NCI-H82 treated with DMSO at 0.1 percent for 48 hours (cell line): ENCODE results near the gene TJP3.
"Not testable (repeated sequence)": the region's sequence is repeated elsewhere in the genome, so short reads cannot be mapped to it uniquely, and the experiment has no call there.

Experiments
- DNase-seq: peaks from one replicate; lab custom pipeline; 2025; ENCODE audit not compliant: unreplicated experiment; lab: John Stamatoyannopoulos, UW

The TJP3 gene, protein sequence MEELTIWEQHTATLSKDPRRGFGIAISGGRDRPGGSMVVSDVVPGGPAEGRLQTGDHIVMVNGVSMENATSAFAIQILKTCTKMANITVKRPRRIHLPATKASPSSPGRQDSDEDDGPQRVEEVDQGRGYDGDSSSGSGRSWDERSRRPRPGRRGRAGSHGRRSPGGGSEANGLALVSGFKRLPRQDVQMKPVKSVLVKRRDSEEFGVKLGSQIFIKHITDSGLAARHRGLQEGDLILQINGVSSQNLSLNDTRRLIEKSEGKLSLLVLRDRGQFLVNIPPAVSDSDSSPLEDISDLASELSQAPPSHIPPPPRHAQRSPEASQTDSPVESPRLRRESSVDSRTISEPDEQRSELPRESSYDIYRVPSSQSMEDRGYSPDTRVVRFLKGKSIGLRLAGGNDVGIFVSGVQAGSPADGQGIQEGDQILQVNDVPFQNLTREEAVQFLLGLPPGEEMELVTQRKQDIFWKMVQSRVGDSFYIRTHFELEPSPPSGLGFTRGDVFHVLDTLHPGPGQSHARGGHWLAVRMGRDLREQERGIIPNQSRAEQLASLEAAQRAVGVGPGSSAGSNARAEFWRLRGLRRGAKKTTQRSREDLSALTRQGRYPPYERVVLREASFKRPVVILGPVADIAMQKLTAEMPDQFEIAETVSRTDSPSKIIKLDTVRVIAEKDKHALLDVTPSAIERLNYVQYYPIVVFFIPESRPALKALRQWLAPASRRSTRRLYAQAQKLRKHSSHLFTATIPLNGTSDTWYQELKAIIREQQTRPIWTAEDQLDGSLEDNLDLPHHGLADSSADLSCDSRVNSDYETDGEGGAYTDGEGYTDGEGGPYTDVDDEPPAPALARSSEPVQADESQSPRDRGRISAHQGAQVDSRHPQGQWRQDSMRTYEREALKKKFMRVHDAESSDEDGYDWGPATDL

DNA sequence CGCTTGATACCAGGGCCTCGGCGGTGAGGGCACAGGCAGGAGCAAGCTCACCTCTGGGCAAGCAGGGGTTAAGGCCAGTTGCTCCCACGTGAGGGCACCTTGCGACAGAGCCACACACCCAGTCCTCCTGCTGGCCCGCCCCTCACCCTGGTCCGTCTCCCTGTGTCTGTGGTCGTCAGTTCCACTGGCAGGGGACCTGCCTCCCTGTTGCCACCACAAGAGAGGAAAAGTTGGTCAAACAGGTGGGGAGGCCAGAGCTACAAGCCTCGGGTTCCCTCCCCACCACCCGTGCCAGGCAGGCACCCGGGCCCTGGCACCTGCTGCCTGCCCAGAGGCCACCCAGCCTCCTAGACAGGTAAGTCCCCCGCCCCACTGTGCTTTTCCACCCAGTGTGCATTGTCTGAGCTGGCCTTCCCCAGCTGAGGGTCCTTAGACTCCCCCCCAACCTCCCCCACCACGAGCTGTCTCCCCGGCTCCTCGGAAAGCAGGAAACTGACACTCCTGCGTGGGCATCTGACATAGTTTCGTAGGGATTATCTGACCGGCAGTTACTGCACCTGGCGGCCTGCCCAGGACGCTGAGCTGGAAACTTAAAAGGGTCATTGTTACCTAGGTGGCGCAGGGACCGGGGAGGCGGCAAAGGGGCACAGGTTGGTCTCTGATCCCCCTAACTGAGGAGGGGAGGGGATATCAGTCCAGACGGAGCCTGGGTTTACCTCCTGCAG lies at the start of gene TJP3:
TJP3 (plus strand) TSS at position 178 of the 725 bp plus-strand sequence. CDS start 20,049 bp downstream, outside the sequence.
- DNase-seq = no peak

DNA sequence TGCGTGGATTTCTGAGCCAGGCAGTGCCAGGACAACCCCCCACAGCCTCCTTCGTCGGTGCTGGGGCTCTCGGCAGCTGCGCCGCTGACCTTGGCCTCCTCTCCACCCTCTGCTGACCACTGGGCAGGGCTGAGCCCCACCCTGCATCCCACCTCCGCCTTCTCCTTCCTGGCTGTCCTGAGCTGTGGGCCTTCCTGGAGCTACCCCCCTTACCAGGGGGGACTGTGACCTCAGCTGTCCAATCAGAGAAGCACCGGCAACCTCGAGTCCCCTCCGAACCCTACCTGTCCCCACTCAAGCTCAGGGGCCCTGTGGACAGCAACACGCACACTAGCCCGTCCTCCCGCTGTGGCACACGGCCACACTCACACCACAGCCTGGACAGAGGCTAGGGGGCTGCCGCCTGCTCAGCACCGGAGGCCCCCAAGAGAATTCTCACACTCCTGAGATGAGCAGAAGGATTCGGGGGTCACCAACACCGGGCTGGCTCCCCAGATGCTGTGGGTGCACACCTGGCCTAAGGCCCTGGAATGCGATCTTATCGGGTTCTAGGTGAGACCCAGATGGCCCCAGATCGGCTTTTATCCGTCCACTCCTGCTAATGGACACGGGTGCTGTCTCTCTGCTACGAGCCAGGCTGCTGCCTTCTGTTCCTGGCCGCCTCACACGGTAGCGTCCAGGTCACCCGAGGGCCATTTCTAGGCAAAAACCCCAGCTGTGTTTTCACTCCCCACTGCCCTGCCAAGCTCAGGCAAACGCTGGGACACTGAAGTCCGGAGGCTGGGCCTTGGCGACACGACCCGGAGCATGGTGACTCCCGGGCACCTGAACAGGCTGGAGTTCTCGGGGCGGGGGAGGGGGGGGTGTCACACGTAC lies 49.1 kb upstream of the TJP3 start:
- DNase-seq = no peak

DNA sequence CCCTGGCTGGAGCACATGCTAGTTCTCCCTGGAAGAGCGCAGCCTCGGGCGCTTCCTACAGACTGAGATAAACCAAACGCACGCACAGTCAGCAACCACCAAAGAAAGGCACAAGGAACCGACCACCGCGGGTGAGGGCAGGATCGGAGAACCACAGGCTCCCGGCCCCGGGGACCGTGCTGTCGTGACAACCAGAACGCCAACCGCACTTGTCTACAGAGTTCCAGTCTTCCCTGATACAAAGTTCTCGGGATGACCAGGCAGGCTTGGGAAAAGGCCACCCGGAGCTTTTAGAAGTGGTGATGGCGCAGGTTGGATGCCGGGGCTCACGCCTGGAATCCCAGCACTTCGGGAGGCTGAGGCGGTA lies 48.5 kb upstream of the TJP3 start:
- DNase-seq = no peak

DNA sequence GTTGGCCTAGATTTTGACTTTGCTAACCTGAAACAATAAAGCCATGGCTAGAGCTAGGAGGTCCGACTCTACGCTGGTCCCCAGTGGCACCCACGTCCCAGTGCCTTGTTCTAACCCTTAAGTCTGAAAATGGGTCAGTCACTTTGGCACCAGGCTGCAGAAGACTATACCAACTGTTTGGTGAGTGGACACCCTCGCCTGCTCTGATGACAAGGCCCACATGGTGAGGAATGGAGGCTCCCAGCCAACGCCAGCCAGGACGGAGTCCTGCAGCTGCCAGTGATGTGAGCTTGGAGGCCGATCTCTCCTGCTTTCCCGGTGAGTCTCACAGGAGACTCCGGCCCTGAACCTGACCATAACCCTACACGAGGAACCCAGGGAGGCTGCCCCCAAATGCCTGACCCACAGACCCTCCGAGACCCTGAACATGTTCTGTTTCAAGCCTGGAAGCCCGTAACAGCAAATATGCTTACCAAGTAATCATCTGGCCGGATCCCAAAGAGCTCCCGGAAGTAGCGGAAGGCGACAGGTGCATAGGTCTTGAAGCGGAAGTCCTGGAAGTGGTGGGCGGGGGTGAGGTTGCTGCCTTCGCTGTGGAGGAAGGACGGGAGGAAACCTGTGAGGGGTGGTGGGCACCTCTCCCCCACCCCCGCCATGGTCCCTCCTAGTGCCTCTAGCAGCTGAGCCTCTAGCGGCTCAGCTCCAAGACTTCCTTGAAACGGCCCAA lies 47.5 kb upstream of the TJP3 start:
- DNase-seq = no peak

DNA sequence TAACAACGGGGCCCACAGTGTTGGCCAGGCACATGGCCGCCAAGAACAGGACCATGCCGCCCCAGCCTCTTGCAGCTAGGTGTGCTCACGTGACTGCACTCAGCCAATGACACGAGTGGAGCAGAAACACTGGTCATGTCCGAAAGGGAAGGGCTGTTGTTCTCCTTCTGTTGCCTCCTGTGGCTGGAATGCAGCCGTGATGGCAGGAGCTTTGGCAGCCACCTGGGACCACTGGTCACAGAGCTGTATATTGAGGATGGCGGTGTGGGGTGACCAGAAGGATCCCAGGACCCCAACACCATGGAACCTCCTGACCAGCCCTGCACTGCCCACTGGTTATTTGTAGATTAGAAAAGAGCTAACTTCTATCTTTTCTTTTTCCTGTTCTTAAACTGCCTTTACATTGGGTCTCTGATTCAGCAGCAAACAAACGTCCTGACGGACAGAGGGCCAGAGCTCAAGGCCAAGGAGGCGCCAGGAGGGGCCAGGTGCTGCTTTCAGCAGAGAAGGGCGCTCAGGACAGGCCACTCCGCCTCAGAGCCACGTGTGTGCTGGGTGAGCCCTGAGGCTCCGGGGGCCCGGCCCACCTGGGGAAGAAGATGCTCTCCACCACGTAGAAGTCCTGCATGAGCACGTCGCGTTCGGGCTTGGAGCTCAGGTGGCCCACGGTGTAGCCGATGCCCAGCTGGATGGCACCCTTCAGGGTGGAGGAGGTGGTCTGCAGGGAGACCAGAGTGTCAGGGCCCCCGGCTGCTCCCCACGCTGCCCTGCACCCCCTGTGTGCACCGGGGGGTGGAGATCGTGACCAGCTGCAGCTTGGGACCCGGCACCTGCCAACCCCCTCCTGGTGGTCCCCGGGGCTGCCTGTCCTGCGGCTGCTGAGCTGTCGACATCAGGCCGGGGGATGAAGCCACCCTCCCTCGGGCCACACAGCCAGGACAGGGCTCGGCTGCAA lies 46.6 kb upstream of the TJP3 start:
- DNase-seq = no peak

DNA sequence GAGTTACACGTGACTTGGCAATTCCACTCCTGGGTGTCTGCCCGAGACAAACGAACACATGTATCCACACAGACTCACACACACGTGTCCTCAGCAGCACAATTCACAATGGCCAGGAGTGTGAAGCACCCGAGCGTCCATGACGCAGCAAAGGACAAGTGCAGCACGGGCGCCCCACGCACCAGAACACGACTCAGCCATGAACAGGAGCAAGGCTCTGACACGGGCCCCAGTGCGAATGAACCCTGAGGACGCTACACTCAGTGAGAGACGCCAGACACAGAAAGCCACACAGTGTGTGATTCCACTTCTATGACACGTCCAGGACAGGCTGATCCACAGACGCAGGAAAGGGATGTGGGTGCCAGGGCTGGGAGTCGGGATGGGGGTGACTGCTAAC lies 44.3 kb upstream of the TJP3 start:
- DNase-seq = no peak

DNA sequence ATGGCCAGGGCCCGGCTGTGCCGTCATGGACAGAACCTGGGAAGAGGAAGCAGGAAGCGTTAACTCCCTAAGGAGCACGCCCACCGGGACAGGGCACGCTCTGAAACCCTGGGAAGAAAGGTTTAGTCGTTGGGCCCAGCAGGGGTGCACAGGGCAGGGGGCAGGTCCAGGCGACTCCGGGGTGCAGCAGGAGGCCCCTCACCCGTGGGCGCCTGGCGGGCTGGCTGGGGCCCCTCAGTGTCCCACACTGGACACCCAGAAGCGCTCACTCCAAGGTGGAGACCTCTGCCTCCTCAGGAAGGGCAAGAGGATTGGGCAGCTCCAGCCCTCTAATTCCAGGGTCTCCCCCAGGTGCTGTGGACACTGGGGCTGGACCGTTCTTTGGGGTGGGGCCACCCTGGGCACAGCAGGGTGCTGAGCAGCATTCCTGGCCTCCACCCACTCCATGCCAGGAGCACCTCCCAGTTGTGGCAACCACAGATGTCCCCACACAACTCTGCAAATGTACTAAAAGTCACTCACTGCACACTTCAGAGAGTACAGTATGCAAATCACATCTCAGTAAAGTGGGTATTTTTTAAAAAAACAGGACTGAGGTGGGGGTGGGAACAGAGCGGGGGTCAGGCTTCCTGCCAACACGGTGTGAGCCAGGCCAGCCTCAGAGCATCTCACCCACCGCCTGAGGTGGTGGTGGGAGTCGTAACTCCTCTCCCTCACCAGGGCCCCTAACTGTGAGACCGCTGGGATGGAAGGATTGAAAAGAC lies 43.1 kb upstream of the TJP3 start:
- no peak for DNase-seq

DNA sequence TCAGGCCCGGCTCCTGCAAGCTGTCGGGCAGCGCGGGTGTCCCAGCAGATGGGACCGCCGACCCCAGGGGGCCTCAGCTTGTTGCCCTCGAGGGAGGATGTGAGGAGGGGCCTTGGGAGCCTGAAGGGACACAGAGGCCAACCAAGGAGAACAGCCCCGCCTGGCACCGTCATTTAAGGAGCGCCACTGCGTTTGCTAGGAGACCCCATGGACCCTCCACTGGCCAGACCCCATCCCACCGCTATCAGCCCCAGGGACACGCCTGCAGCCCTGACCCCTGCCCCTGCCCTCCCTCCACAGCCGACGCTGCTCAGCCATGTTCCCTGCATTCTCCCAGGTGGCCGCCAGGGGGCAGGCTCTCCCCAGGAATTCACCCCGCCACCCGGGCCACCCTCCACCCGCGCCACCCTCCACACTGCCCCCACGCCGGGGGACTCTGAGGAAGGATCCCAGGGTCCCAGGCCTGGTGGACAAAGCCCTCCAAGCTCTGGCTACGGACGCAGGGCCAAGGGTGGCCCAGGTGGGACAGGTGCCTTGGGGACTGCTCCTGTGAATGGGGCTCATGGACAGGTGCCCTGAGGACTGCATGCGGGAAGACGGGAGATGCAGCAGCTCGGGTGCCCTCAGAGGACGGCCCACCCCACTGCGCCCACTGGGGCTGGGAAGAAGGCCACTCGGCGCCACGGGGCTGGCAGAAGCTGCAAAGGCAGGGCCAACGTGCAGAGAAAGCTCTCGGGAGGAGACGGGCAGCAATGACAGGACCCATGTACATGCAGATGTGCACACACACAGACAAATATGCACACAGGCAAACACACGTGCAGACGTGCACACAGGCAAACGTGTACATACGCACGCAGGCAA lies 42.3 kb upstream of the TJP3 start:
- DNase-seq = no peak

DNA sequence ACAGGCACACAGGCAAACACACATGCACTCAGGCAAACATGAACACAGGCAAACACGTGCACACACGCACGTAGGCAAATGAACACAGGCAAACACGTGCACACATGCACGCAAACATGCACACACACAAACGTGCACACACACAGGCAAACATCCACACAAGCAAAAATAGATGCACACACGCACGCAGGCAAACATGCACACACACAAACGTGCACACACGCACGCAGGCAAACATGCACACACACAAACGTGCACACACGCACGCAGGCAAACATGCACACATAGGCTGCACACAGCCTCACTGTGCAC lies 41.7 kb upstream of the TJP3 start:
- DNase-seq = not testable (repeated sequence)

DNA sequence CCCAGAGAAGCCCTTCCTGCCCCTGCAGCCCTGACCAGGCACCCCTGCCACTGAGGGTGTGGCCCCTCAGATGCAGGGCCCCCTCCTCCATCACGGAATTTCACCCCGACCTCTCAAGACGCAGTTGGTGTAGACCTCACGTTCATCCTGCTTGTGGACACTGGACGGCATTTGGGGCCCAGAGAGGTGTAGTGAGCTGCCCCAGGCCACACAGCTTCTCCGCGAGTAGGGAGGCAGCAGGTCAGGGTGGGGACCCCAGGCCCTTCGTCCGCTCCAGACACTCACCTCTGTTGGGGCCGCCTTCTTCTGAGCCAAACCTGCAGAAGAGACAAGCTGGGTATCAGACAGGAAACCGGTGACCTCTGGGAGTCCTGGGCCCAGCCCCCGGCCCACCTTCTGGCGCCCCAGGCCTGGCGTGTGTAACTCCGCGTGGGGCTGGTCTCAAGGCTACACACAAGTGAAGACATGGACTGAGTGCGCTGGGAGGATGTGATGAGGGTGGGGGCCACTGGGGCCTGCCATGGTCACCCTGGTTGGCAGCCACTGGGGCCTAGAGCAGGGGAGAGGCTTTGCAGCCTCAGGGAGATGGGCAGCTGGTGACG lies 41.0 kb upstream of the TJP3 start:
- DNase-seq = no peak

DNA sequence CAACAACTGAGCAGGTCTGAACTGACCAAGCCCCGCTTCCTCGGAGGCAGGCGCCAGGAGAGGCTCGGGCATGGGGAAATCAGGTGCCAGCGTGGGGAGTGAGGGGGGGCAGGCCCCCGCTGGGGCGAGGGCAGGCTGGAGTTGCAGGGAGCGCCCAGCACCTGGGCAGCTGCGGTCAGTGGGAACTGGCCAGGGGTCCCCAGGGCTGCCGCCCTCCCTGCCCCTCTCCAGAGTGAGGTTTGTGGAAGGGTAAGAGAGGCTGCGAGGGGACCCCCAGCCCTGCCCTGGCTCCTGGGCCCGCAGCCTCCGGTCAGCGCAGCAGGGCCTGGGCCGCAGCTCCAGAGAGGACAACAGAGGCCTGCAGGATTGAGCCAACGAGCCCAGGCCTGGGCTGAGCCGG lies 40.4 kb upstream of the TJP3 start:
- no peak for DNase-seq

DNA sequence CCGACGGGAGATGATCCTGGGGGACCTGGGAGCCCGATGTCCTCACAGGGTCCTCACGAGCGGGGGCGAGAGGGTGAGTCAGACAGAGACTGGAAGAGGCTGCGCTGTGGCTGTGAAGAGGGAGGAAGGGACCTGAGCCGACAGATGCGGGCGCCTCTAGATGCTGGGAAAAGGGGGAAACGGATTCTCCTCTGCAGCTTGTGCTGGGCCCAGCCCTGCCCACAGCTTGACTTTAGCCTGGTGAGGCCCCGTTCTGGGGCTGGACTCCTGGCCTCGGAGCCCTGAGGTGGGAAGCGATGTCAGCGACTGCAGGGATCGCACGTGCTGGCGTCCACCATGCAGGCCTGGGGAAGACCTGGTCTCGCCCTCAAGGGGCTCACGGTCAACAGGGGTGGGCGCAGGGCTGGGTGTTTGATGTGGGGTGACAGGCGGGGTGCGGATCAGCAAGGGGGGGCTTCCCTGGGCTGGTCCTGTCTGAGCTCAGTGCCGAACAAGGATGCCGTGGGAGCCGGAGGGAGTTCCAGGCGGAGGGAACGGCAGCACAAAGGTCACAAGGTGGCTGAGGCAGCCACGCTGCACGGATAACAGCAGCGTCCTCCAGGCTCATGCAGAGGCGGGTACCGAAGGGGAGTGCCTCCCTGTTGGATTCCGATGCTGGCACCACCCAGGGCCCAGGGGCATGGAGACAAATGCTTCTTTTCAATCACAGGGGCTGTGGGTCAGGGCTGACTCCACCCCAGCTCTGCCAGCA lies 39.7 kb upstream of the TJP3 start:
- no peak for DNase-seq

DNA sequence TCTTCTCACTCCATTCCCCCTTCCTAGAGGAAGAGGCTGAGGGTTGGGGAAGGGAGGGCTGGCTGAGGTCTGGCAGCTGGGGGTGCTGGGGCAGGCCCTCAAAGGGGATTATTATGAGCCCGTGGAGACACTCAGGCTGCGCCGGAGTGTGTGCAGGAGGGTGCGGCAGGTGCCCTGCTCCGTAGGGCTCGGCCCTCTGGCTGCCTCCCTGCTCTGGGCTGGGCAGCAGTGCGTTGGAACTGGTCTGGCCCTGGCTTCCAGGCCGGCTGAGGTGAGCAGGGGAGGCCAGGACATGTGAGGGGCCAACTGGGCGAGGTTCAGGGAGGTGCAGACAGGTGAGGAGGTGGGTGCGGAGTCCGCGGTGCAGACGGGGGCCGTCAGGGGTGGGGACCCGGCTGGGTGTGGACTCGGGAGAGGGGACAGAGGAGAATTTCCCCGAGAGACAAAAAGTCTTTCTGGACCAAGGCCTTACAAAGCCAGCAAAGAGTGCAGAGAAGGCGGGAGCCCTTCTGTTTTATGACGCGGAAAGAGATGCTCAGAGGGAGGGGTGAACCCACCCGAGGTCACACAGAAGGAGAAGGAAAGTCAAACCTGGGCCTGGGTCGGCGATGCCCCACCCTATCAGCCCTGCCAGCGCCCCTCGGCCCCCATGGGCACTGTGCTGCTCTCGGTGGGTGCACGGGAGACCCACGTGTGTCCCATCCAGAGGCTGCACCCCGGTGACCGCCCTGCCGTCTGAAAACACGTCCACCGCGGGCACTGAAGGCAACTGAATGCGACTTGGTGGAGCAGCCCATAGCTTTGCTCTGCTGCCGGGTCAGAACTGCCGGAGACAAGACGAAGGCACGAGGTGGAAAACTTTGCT lies 38.9 kb upstream of the TJP3 start:
- no peak for DNase-seq

DNA sequence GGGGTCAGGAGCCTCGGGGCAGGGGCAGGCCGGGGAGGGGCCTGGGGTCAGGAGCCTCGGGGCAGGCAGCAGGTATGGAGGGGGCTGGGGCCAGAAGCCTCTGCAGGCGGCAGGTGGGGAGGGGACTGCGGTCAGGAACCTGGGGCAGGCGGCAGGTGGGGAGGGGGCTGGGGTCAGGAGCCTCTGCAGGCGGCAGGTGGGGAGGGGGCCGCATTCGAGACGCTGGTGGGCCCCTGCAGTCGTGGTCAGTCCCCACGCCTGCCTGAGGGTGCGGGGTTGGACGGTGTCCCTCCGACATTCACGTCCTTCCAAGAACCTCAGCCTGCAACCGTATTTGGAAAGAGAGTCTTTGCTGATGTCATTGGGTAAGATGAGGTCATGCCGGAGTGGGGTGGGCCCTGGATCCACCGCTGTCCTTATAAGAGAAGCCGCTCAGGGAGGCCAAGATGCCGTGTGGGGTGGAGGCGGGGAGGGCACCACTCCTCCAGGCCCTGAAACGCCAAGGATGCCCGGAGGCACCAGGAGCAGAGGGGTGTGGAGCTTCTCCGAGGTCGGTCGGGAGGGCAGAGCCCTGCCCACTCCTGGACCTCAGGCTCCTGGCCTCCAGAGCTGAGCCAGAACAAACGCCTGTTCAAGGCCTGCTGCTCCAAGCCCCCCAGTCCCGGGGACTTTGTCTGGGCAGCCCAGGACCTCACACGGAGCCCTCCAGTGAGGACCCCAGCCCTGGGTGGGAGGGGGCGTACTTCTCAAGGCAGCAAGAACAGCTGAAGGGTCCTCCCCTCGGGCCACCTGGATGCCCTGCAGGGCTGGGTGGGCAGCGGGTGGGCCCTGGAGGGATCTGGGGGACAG lies 38.0 kb upstream of the TJP3 start:
- DNase-seq = no peak
